ENCODE data around the gene GNAT2.

The GNAT2 gene

GRCh38 chr1:109641078-109641740, 21.8 kb upstream of the GNAT2 start:
- no peak for DNase-seq

GRCh38 chr1:109640285-109640865, 21.0 kb upstream of the GNAT2 start:
- DNase-seq, result peak; percentile 79 to 92

GRCh38 chr1:109639841-109640184, 20.4 kb upstream of the GNAT2 start:
- DNase-seq, result no peak

- no peak for DNase-seq
Observed at GRCh38 chr1:109639063-109639840, 19.8 kb upstream of the GNAT2 start.

- no peak for DNase-seq
Observed at GRCh38 chr1:109637446-109637845, 18.0 kb upstream of the GNAT2 start.

- DNase-seq, result no peak
Observed at GRCh38 chr1:109636201-109636952, 17.0 kb upstream of the GNAT2 start.

- no peak for DNase-seq
Observed at GRCh38 chr1:109635862-109636200, 16.4 kb upstream of the GNAT2 start.

- DNase-seq, result no peak
Observed at GRCh38 chr1:109634771-109635750, 15.6 kb upstream of the GNAT2 start.

GRCh38 chr1:109634292-109634691, 14.9 kb upstream of the GNAT2 start:
- DNase-seq, result no peak

- DNase-seq, result no peak
Observed at GRCh38 chr1:109632671-109633346, 13.4 kb upstream of the GNAT2 start.

- no peak for DNase-seq
Observed at GRCh38 chr1:109631513-109632505, 12.4 kb upstream of the GNAT2 start.

GRCh38 chr1:109630898-109631512, 11.6 kb upstream of the GNAT2 start:
- DNase-seq, result no peak

GRCh38 chr1:109630081-109630897, 10.9 kb upstream of the GNAT2 start:
- peak in 1 of 2 experiments; percentile 39 for DNase-seq

- DNase-seq, result no peak
Observed at GRCh38 chr1:109629372-109630030, 10.1 kb upstream of the GNAT2 start.

GRCh38 chr1:109628540-109629321, 9.3 kb upstream of the GNAT2 start:
- no peak for DNase-seq

GRCh38 chr1:109627692-109628399, 8.4 kb upstream of the GNAT2 start:
- DNase-seq, result no peak

All from stimulated activated CD4-positive, alpha-beta T cell treated with anti-CD3 and anti-CD28 coated beads, Interleukin-4, amount 100 ng/mL, for 4 hours (primary cell).